ENCODE results near the gene IRGC. TPM values are rescaled to one million over a fixed set of nuclear protein-coding genes. Genes with fewer than 3 reads are reported as not detected.
A peak's percentile ranks its signal among the peaks of the same experiment; 100 is the strongest.

IRGC gene
- total RNA-seq, 1 donor from 2014 or later: not detected

GRCh38 chr19:43751466-43752220 is 35.8 kb downstream of the IRGC start:
- FAIRE-seq (no peak), DNase-seq (ENCODE audit: low read depth) (peak; percentile 39)
- peaks cover 9% of the 10 kb centered on the region for H3K36me3 ChIP-seq (ENCODE audit: control insufficient read depth, insufficient read depth, low read length)
- no peak for TF ChIP-seq CTCF (IDR thresholded peaks at IDR 0.05; ENCODE audit: insufficient read depth, low read length, severe bottlenecking)
- H3K27me3 ChIP-seq (ENCODE audit: control insufficient read depth, insufficient read depth, low read length): no peaks in the 10 kb centered on the region
- H3K4me3 ChIP-seq (ENCODE audit: low read depth, low read length): no peak overlapping the region

GRCh38 chr19:43752287-43752875 is 36.5 kb downstream of the IRGC start:
- Histone ChIP-seq H3K27me3 (ENCODE audit: control insufficient read depth, insufficient read depth, low read length) (no peaks in the 10 kb centered on the region), H3K36me3 (ENCODE audit: control insufficient read depth, insufficient read depth, low read length) (peaks cover 7% of the 10 kb centered on the region), H3K4me3 (ENCODE audit: low read depth, low read length) (no peak overlapping the region)
- DNase-seq (ENCODE audit: low read depth) (no peak), FAIRE-seq (no peak)
- no peak for TF ChIP-seq CTCF (IDR thresholded peaks at IDR 0.05; ENCODE audit: insufficient read depth, low read length, severe bottlenecking)

DNA sequence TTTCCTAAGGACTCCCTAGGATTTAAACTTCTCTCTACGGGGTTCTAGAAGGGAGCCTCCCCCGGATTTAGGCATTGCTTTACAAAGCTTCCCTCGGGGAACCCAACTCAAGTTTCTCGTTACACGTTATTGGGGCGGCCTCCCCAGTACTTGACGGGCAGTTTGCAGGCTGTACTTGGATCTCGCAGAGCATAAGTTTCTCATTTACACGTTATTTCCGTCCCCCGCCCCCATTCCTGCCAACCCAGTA is 38.3 kb downstream of the IRGC start:
- DNase-seq (ENCODE audit: low read depth) (peak; percentile 33), FAIRE-seq (no peak)
- Histone ChIP-seq H3K36me3 (ENCODE audit: control insufficient read depth, insufficient read depth, low read length) (peaks cover 4% of the 10 kb centered on the region), H3K27me3 (ENCODE audit: control insufficient read depth, insufficient read depth, low read length) (no peaks in the 10 kb centered on the region), H3K4me3 (ENCODE audit: low read depth, low read length) (peak overlapping the region; percentile 75)
- no peak for TF ChIP-seq CTCF (IDR thresholded peaks at IDR 0.05; ENCODE audit: insufficient read depth, low read length, severe bottlenecking)

- DNase-seq (ENCODE audit: low read depth) (peak; percentile 90), FAIRE-seq (no peak)
- TF ChIP-seq CTCF (IDR thresholded peaks at IDR 0.05; ENCODE audit: insufficient read depth, low read length, severe bottlenecking): no peak
- H3K27me3 ChIP-seq (ENCODE audit: control insufficient read depth, insufficient read depth, low read length): no peaks in the 10 kb centered on the region
- H3K4me3 ChIP-seq (ENCODE audit: low read depth, low read length): peak within 1 kb of the TSS; percentile 75
- no peaks in the 10 kb centered on the region for H3K36me3 ChIP-seq (ENCODE audit: control insufficient read depth, insufficient read depth, low read length)
Observed at GRCh38 chr19:43754503-43755255, 38.8 kb downstream of the IRGC start, which contains the start of gene SMG9. SMG9 (minus strand) TSS chr19:43754962; CDS start chr19:43750741, 4,221 bp downstream.

GRCh38 chr19:43755256-43755801 is 39.5 kb downstream of the IRGC start:
- FAIRE-seq (no peak), DNase-seq (ENCODE audit: low read depth) (peak; percentile 43)
- no peaks in the 10 kb centered on the region for H3K27me3 ChIP-seq (ENCODE audit: control insufficient read depth, insufficient read depth, low read length)
- peak overlapping the region; percentile 75 for H3K4me3 ChIP-seq (ENCODE audit: low read depth, low read length)
- no peaks in the 10 kb centered on the region for H3K36me3 ChIP-seq (ENCODE audit: control insufficient read depth, insufficient read depth, low read length)
- no peak for TF ChIP-seq CTCF (IDR thresholded peaks at IDR 0.05; ENCODE audit: insufficient read depth, low read length, severe bottlenecking)

All from bronchial epithelial cell (primary cell).